OCI-M2 (cell line): ENCODE results near the gene LSM3.

Source experiments
- DNase-seq: peaks from one replicate; lab custom pipeline; 2025; ENCODE audit not compliant: unreplicated experiment; lab: John Stamatoyannopoulos, UW

LSM3 gene

DNA sequence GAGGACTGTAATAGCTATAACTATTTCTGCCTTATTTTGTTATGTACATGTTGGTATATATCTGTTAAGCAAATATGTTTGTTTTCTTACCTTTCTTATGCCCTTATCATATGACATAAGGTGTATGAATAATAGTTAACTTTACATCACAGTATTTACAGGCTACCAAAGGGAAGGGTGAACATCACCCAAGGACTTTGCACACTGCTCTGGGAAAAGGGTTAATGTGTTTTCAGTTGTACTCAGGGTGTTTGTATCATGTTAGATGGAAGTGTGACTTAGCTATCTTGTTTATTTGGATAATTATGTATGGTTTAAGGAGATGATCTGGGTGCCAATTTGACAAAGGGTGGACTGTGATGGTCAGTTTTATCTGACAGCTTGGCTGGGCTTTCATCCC, 60.3 kb downstream of the LSM3 start:
- no peak for DNase-seq

DNA sequence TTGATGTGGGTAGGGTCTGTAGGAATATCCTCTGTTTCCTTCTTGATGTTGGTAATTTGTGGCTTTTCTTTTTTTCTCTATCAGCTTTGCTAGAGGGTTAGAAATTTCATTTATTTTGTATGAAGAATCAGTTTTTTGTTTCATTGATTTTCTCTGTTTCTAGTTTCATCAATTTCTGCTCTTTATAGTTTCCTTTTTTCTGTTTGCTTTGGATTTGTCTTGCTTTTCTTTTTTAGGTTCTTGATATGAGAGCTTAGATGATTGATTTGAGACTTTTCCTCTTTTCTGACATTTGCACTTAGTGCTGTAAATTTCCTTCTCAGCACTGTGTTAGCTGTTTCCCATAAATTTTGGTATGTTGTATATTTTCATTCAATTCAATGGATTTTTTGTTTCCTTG, 61.3 kb downstream of the LSM3 start:
- no peak for DNase-seq

DNA sequence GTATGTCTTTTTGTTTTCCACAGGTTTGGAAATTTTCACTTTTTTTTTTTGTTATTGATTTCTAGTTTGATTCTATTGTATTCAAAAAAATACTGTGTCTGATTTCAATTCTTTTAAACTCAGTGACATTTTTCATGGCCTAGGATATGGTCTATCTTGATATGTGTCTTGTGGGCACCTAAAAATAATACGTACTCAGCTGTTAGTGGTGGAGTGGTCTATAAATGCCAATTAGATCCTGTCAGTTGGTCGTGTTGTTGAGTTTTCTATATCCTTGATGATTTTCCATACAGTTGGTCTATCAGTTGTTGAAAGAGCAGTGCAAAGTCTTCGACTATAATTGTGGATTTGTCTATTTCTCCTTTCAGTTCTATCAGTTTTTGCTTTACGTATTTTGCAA, 61.7 kb downstream of the LSM3 start:
- DNase-seq, result no peak

DNA sequence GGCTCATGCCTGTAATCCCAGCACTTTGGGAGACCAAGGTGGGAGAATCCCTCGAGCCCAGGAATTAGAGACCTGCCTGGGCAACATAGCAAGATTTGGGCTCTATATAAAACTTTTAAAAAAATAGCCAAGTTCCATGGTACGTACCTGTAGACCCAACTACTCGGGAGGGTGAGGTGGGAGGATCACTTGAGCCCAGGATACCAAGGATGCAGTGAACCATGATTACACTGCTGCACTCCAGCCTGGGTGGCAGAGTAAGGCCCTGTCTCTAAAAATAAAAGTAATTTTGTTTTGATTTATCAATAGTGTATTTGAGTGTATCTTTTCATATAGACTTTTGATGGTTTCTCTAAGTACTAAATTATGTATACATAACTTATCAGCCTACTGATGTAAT, 63.1 kb downstream of the LSM3 start:
- DNase-seq, result no peak

DNA sequence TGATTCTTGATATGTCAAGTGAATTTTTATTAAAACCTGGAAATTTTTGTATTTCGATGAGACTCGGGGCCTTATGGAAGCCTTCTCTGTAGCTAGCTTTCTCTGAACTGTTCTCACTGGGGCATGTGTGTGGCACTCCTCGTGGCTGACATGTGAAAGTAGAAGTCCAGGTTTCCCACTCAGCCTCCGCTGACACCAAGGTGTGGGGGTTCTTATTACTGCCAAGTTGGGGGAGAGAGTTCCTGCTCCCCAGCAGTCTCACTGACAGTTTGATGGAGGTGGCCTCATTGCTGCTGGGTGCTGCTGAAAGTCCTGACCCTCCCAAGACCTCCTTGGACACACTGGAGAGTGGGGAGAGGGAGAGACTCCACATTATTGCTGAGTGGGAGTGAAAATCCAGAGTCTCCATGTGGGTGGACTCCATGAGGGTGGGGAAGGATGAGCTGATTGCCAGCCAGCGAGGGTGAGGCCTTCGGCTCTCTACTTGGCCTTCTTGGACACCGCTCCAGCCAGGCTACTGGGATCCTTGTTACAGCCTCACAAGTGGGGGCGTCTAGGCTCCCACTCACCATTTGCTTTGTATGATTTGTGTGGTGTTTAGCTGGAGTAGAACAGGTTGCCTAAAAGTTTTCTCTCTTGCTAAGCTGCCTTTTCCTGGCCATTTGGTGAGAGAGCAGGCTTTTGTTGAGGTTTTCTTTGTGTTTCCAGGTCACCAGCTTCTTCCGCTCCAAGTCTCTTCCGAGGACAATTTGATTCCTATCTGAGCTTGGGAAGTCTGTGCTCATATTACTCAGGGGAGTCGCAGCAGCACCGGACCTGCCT, 64.1 kb downstream of the LSM3 start:
- no peak for DNase-seq

DNA sequence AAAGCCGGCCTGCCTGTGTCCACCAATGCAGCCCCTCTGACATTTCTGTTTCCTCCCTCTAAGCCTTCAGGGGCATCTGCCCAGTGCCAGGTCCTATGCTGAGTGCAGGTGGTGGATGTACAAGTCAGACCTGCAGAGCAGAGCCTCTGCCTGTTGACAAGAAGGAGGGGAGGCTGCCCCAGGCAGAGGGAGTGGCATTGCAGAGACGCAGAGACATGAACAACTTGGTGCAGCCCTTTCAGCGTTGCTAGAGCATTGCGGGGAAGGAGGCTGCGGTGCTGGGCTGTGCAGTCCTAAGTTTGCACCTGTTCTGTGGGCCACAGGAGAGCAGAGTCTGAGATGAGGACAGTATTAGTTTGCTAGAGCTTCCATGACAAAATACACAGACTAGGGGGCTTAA, 65.2 kb downstream of the LSM3 start:
- no peak for DNase-seq

DNA sequence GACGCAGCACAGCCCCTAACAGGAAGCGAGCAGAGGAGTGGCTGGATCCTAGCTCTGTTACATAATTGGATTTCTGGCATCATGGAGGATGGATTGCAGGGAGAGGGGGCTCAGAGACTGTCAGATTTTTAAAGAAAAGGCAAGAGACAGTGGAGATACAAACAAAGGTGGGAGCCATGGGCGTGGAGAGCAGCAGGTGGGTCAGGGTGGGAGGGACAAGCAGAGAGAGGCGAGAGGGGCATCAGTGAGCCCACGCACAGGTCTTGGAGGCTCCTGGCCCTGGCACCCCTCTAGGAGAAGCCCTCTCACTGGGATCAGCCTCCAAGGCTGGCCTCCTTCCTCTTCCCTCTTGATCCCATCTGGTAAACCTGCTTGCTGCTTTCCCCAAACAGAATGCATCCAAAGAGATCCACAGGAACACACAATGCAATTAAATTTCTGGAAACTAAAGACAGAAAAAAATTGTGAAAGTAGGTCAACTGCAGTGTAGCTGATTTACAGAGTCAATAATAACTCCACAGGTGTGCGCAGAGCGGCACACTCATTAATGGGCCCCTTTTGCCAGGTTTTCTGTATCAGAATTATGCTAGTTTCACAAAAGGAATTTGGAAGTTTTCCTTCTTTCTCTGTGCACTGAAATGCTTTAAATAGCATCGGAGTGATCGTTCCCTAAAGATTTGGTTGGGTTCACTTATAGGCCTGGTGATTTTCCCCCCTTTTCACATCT, 66.1 kb downstream of the LSM3 start:
- no peak for DNase-seq

DNA sequence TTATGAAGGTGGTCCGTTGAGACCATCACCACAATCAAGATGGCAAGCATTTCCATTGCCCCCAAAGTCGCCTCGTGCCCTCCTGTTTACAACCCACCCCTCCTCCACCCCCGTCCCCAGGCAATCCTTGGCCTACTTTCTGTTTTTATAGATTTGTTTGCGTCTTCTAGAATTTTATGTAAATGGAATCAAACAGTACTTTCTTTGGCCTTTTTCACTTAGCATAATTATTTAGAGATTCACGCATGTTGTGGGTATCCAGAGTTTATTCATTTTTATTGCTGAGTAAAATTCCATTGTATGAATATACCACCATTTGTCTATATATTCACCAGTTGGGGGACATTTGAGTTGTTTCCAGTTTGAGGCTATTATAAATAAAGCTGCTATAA, 66.6 kb downstream of the LSM3 start:
- no peak for DNase-seq

DNA sequence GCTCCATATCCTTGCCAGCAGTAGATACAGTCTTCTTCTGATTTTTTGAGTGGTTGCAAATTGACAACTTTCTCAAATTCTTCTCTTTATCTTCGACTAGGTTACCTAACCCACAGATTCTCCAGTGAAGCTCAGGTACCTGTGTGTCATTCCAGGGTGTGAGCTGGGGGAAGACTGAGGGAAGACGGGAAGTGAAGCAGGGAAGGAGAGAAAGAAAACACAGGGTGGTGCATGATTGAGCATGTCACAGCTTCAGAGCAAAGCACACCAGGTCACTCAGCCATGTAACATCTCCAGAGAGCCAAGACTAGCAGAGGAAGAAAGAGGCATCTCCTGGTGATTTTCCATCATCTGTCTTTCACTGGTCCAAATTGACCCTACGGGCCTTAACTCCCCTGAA, 67.2 kb downstream of the LSM3 start:
- no peak for DNase-seq

DNA sequence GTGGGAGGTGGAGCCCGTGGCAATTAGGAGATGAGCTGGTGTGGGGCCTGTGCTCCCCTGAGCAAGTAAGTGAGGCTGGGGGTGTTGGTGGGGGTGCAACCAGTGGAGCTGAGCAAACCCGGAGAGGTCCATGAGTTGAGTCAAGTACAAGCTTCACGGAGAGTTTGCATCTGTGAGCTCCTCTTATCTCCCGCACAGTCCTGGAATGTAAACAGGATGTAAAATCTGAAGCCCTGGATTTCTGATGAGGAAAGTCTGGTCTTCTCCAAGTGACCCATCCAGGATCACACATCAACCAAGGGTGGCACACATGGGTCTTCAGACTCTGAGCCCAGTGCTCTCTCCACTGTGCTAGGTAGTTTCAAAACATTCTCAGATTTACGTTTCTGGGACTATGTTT, 67.8 kb downstream of the LSM3 start:
- no peak for DNase-seq

DNA sequence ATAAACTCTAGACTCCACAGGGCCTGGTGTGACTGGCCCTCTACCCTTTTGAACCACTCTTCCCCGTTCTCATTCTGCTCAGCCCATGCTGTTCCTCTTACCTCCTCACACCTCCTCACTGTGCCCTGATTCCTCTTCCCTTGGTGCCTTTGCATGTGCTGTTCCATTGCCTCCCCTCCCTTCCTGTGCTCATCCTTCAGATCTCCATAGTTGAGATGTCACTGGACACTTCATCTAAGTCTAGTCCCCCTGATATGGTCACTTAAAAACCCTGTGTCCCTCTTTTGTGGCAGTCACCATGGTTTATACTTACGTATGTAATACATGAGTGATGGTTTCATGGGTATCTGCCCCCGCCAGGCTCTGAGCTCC, 69.8 kb downstream of the LSM3 start:
- DNase-seq, result no peak

DNA sequence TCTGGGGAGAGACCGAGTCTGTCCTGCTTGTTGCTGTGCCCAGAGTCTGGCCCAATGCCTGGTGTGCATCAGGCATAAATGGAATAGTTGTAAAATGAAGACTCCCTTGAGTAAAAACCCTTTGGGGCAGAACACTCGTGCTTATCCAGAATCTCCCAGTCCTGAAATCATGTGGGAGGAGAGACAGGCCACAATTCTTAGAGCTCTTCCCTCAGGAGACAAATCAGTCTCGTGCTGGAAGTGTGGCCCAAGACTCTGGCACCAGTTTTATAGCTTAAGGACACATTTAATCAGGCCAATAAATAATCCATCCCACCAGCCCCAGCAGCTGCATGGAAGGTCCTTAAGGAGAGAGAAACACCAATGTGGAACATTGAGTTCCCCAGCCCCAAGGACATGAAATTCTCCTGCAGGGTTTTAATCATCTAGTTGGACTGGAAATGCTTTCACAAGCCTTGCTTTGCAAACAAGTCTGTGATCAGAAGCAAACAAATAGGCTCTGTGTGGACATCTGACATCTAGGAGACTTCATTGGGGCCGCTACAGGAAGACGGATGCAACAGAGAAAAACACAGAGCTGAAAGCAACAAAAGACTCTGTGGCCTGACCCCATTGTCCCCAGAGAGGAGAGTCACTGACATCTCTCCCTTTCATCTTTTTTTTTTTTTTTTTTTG, 70.4 kb downstream of the LSM3 start:
- DNase-seq, result no peak
